HG02571 (cell line): ENCODE measurements around the gene SHISA9.
"Not testable (repeated sequence)": the region's sequence is repeated elsewhere in the genome, so short reads cannot be mapped to it uniquely, and the experiment has no call there.

ENCODE experiments used
- ATAC-seq: cut with Tn5 transposase; IDR thresholded peaks from one replicate; pipeline ENCODE4 v1.9.1; 2021; ENCODE audit warnings: mild to moderate bottlenecking, moderate library complexity; ENCODE audit not compliant: unreplicated experiment

SHISA9 gene

DNA sequence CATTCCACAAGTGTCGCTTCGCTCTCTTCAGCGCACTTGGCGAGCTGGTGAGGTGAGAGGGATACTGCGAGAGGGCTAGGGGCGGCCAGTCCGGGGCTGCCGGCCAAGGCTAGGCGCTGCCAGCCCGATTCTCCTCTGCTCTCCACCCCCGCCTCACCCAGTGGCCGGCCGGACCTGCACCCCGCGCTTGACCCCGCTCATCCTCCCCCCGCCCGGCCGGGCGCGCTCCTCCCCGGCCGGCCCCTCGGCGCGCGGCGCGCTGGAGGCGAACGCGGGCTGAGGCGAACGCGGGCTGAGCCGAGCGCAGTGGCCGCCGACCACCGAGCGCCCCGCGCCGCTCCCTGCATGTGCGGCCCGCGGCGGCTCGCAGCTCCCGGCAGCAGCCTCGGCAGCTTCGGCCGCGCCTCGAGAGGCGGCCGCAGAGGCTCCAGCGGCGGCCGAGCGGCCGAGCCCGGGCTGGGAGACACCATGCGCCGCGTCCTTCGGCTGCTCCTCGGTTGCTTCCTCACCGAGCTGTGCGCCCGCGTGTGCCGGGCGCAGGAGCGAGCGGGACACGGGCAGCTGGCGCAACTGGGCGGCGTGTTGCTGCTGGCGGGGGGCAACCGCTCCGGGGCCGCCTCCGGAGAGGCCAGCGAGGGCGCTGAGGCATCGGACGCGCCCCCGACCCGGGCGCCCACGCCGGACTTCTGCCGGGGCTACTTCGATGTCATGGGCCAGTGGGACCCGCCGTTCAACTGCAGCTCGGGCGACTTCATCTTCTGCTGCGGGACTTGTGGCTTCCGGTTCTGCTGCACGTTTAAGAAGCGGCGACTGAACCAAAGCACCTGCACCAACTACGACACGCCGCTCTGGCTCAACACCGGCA is at the start of gene SHISA9:
Gene SHISA9 (plus strand): TSS at position 2 of the 865 bp plus-strand sequence.
- ATAC-seq, result no peak

DNA sequence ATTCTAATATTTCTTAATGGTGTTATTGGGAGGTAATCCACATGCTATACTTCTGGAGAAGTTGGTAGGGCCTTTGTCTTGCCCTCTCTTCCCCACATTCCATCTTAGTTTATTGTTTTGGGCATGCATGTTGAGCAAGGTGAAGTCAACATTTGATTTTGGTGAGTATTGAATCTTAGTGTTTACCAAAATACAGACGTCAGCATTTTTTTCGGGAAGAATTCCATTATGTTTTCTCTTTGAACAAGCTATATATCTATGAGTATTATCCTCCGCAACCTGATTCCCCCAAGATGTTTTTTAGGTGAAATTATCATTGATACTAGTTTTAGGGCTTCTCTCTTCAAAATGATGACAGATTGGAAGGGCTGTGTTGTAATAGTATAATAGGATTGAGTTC is 47.4 kb upstream of the SHISA9 start:
- no peak for ATAC-seq

DNA sequence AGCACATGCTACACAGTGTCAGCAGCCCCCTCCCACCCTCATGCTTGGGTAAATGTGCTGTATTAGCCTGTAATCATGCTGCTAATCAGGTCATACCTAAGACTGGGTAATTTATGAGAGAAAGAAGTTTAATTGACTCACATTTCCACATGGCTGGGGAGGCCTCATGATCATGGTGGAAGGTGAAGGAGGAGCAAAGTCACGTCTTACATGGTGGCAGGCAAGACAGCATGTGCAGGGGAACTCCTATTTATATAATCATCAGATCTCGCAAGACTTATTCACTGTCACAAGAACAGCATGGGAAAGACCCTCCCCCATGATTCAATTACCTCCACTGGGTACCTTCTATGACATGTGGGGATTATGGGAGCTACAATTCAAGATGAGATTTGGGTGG is 44.0 kb upstream of the SHISA9 start:
- not testable (repeated sequence) for ATAC-seq

DNA sequence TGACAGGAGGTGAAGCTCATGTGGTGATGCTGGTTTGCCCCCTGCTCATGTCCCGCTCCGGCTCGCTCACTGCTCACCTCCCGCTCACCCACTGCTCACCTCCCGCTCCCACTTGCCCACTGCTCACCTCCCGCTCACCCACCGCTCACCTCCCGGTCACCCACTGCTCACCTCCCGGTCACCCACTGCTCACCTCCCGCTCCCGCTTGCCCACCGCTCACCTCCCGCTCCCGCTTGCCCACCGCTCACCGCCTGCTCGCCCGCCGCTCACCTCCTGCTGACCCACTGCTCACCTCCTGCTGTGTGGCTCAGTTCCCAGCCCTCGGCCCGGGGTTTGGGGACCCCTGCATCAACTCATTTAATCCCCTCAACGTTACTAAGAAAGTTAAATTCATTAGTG is 39.1 kb upstream of the SHISA9 start:
- ATAC-seq, result no peak

DNA sequence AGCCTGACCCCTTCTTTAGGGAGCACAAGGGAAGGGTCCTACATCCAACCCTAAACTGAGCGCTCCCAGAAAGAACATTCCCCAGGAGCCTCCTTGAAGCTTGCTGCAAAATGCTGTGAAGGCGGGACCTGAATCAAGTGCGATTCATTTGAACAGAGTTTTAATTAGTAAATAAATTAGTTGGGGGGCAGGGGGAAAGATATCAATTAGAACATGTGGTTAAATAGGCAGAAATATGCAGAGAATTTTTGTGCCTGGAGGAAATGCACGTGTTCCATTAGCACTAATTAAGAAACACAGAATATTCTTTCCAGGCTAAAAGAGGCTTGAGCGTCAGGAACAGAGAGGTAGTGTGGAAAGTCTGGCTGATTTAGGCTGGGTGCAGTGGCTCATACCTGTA is 38.5 kb upstream of the SHISA9 start:
- ATAC-seq, result no peak

DNA sequence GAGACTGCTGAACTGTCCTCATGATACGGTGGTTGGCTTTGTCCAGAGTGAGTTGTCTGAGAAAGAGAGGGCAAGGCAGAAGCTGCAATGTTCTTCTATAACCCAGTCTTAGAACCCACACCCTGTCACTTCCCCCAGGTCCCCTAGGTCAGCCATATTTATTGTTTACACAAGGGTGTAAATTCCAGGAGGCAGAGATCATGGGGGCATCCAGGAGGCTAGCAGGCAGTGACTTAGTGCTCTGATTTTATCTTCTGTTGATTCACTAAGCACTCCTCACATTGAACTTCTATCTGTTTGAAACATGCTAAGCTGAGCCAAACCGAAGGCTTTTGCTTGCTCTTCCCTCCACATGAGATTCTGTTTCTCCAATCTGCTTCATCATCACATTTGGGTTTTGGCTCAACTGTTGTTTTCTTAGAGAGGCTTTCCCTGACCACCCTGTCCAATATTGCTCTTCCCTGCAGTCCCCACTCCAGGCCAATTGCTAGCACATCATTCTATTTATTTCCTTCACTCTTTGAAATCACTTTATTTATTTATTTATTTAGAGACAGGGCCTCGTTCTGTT is 34.3 kb upstream of the SHISA9 start:
- no peak for ATAC-seq

DNA sequence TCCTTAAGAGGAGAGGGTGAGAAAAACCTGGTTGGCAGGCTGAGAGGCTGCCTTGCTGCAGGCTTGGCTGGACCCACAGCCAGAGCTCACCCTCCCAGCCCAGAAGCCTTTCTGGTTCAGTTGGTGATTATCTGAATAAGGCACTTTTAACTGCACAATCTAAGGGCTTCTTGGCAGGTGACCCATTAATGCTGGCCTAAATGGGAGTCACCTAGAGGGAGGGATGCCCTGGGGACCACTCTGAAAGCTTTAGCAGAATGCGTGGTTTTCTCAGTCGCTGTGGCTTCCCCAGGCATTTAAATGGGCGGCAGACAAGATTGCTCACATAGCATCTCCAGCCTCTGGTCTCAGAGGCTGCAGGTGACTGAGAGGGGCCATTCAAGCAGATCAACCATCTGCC is 33.2 kb upstream of the SHISA9 start:
- no peak for ATAC-seq

DNA sequence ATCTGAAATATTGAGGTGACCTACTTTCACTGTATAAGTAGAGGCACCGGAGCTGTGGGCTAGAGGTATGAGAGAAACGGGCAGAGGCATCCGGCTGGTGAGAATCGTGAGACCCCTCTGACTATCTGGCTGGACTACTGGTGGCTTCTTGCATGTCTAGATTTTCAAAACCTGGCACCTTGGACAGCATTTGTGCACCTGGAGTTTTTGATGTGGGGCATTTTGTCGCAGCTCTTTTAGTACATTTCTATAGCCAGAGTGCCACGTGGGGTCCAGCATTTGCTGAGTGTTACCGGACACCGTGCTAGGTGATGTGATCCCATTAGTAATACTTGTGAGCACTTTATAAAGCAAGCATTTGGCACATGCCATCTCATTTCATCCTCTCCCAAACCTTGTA is 32.6 kb upstream of the SHISA9 start:
- no peak for ATAC-seq

DNA sequence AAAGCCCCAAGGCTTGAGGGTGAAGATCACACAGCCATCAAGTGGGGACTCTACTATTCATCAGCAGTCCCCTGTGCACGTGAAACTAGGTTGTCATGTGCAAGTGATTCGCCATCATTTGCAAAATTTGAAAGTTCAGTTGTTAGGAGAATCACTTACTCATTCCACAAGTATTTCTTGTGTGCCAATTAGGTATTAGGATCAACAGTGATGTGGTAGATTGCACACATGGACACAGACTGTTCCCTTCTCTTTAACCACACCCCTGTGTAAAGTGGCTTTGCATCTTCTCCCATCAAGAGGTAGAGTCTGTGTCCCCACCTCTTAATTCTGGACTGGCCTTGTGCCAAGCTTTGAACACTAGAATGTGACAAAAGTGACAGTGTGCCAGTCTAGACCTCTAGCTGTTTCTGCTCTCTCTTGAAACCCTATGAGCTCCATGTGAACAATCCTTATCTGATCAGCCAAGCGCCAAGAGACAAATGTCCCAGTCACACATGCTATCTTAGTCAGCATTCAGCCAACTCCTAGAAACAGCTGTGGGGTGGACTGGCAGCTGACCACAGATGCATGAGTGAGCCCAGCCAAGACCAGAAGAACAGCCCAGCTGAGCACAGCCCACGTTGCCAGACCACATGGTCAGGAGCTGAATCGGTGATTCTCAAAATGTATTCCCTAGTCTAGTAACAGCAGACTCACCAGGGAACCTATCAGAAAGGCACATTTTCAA is 31.5 kb upstream of the SHISA9 start:
- ATAC-seq, result no peak

DNA sequence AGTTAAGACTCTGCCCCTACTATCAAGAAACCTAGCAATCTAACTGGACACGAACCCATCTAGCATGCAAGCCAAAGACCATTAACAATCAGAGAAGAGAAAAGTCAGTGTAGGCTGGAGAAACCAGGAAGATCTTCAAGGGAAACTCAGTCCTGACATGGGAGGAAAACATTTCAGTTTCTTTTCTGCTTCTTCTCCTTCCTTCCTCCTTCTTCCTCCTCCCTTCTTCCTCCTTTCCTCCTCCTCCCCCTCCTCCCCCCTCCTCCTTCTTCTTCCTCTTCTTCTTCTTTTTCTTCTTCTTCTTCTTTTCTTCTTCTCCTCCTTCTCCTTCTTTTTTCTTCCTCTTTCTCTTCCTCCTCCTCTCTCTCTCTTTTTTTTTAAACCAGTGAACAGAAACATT is 29.6 kb upstream of the SHISA9 start:
- no peak for ATAC-seq

DNA sequence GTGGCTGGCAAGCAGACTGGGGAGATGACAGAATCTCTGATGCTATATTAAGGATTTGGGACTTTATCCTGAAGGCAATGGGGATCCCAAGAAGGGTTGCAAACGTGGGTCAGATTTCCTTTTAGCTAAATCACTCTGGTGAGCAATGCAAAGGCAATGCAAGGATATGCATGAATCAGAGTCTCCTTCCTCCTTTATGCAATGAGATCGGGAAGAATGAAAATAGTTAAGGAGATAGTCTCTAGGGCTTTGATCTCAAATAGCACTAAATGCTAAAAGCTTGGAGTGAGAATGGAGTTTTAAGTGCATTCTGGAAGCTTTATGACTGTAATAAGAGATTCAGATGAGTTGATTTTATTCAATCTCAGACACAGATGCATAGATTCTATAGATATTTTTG is 27.2 kb upstream of the SHISA9 start:
- no peak for ATAC-seq

DNA sequence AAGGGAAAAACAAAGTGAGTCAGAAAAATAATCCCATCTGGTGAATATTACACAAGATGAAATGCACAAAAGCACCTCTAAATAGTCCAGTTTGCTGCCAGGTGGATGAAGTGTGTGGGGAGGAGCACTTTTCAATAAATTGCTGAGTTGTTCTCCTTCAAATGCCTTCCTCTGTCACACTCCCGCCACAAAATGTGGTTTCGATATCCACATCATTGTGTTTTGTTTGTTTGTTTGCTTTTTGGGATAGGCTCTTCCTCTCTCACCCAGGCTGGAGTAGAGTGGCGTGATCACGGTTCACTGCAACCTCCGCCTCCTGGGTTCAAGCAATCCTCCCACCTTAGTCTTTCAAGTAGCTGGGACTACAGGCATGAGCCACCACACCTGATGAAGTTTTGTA is 24.6 kb upstream of the SHISA9 start:
- ATAC-seq, result no peak

DNA sequence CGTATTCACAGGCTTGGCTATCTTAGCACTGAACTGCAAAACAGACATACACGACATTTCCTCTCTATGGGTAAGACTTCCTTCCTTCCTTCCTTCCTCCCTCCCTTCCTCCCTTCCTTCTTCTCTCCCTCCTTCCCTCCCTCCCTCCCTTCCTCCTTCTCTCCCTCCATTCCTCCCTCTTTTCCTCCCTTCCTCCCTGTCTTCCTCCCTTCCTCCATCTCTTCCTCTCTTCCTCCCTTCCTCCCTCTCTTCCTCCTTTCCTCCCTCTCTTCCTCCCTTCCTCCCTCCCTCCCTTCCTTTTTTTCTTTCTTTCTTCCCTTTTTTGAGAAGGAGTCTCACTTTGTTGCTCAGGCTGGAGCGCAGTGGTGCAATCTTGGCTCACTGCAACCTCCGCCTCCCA is 22.4 kb upstream of the SHISA9 start:
- no peak for ATAC-seq

DNA sequence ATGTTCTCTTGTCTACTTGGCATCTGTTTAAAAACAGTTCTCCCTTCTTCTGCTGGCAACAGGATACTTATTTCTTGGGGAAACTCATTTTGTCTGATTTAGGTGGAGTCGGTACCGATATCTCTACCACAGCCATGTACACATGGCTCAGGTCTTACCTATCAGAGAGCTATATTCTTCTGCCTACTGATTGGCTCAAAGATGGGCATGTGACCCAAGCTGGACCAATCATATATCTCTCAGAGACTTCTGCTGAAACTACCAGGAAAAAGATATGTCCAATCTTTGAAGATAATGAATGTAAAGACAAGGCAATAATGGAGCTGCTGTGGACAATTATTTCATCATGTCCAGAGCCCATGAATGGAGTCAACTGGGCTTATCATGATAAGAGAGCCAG is 21.6 kb upstream of the SHISA9 start:
- no peak for ATAC-seq

DNA sequence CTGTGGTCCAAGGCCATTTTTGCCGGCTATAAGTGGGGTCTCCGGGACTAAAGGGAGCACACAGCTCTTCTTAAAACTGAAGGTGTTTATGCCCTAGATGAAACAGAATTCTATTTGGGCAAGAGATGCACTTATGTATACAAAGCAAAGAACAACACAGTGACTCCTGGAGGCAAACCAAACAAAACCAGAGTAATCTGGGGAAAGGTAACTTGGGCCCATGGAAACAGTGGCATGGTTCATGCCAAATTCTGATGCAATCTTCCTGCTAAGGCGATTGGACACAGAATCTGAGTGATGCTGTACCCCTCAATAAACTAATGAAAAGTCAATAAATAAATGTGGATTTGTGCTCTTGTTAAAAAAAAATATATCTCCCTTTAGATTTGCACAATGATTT is 20.2 kb upstream of the SHISA9 start:
- no peak for ATAC-seq

DNA sequence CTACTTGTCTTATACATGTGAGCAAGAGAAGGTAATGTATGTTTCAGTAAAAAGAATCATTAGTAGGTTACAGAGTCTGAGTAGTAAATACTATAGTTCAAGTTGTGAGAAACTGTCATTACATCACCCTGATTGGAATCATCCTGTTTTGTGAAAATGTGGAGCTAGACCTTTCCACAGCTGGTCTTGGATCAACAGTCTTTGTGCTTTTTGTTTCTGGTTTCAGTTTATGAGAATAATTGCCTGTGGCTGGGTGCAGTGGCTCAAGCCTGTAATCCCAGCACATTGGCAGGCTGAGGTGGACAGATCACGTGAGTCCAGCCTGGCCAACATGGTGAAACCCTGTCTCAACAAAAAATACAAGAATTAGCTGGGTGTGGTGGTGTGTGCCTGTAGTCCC is 19.7 kb upstream of the SHISA9 start:
- no peak for ATAC-seq

DNA sequence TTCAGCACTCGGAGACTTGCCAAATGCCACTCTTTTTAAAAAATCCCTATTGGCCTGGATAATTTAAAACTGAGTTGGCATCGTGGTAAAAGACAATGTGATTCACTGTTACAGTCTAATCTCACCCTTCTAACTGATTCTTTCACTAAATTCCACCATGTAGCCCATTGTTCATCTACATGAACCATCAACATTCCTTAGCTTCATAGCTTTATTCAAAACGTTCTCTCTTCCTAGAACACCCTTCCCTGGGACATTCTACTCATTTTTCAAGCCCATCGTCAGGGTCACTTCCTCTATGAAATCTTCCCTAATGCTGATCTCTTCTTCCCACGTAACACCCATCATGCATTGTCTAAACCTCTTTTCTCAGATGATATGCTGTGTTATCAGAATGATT is 15.7 kb upstream of the SHISA9 start:
- ATAC-seq, result no peak

DNA sequence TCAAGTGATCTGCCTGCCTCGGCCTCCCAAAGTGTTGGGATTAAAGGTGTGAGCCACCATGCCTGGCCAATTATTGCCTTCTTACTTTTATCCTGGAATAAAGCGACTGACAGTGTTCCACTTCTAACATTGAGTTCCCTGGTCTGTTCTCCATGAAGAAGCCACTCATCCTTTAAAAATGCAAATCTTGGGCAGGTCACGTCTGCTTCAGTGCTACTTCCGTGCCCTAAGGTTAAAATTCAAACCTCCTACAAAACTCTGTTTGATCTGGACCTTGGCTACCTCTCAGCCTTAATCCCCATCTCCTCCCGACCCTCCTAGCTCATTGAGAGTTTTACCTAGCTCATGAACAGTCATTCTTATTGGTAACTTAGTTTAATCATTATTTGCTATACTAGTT is 9.6 kb upstream of the SHISA9 start:
- ATAC-seq, result no peak

DNA sequence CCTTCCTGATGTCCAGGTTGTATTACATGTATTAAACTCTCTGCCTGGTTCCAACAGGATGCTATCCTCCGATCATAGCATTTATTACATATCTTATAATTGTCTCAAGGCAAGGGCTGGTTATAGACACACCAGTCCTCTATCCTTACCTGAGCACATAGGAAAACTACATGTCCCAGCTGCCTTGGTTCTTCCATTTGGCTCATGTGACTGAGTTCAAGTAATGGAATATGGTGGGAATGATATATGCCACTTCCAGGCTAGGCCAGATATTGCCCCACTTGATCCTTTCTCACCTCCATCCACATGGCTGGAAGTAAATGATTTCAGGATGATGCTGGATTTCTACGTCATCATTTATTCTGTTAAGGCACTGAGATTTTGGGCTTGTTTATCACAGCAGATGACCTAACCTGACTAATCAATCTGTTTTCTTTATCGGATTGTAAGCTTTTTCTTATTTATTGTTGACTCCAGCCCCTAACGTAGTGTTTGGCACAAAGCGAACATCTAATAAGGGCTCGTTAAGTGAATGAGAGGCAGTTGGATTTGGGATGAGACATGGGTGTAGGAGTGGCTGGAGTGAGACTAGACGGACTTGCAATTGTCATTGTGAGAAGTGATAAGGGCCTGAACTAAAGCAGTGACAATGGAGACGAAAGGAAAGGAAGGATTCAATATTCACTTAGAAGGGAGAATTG is 8.2 kb upstream of the SHISA9 start:
- ATAC-seq, result no peak

DNA sequence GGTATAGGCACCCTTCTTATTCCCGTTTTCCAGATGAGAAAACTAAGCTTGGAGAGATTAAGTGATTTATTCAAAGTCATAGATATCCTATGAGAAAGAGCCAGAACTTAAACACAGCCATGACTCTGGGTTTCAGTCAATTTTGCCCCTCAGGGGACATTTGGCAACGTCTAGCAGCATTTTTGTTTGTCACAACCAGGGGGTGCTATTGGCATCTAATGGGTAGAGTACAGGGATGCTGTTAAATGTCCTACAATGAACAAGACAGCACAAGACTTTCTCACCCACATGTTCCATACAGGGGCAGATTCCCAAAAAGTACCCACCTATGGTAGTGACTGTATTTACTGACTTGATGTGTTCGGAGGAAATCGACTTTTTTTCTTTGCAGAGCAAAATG is 4.8 kb upstream of the SHISA9 start:
- no peak for ATAC-seq

DNA sequence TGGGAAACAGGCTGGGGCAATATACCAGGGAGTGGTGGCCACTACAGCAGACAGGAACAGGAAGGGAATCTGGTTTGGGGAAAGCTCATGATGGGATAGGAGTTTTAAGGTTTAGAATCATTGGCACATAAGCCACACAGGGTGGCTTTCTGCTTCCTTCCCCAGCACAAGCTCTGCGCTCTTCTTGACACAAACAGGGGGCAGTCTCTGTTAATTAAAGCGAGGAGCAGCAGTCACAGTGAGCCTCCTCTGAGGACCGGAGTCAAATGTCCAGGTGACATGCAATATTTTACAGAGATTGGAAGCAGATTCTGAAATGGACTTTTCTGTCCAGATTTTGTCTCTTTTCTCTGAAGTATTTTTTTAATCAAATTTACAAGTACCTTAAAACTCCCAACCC is 2.8 kb upstream of the SHISA9 start:
- no peak for ATAC-seq
